Esophagus squamous epithelium (tissue), 4 donors: ENCODE data around the gene SUCLG2.

ENCODE experiments used
- POLR2A ChIP-seq, 4 donors: fragments of 450-650 bp; IDR thresholded peaks; one replicate each; pipeline ENCODE4 v1.6.1; 2017; ENCODE audit warnings: antibody characterized with exemption in 4 of 4, mild to moderate bottlenecking in 4 of 4, moderate library complexity in 3 of 4
- TF ChIP-seq, protein P1 (sequence below), 6 experiments: fragments of 450-650 bp in 4 of 6; fragments of 200-600 bp in 2 of 6; sonication (generic) in 2 of 6; IDR thresholded peaks; one replicate each; pipeline ENCODE4 v1.5.1; 2016 to 2019; ENCODE audit warnings: antibody characterized with exemption in 6 of 6, mild to moderate bottlenecking in 4 of 6, moderate library complexity in 4 of 6

DNA sequence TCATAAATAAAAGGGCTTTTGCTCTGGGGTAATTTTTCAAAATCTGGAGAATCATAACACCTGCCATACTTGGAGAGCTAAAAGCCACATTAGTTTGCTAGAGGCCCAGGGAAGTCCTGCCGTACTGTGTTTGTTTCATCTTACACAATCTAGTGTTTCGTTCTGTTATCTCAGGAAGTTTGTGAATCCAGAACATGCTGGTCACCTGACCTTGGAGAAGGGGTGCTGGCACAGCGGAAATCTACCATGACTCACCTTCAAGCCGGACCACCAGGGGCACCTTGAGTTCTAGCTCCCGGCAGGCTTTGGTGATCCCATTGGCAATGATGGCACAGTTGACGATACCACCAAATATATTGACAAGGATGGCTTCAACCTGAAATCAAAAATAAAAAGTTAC lies 253.9 kb downstream of the SUCLG2 start:
- TF ChIP-seq, protein P1, sequence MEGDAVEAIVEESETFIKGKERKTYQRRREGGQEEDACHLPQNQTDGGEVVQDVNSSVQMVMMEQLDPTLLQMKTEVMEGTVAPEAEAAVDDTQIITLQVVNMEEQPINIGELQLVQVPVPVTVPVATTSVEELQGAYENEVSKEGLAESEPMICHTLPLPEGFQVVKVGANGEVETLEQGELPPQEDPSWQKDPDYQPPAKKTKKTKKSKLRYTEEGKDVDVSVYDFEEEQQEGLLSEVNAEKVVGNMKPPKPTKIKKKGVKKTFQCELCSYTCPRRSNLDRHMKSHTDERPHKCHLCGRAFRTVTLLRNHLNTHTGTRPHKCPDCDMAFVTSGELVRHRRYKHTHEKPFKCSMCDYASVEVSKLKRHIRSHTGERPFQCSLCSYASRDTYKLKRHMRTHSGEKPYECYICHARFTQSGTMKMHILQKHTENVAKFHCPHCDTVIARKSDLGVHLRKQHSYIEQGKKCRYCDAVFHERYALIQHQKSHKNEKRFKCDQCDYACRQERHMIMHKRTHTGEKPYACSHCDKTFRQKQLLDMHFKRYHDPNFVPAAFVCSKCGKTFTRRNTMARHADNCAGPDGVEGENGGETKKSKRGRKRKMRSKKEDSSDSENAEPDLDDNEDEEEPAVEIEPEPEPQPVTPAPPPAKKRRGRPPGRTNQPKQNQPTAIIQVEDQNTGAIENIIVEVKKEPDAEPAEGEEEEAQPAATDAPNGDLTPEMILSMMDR (IDR thresholded peaks at IDR 0.05): no peak
- TF ChIP-seq POLR2A (IDR thresholded peaks at IDR 0.05): no peak
